Activated naive CD4-positive, alpha-beta T cell treated with anti-CD3 and anti-CD28 coated beads for 36 hours (primary cell): ENCODE results near the gene CFAP46. TPM values are rescaled to one million over a fixed set of nuclear protein-coding genes. Genes with fewer than 3 reads are reported as not detected.
"Not testable (repeated sequence)": the region's sequence is repeated elsewhere in the genome, so short reads cannot be mapped to it uniquely, and the experiment has no call there.

Experiments
- CTCF ChIA-PET: fragments of 350-600 bp; sonication (Branson Sonifier 250); formaldehyde crosslinking; loops from one replicate; lab custom pipeline; 2021; ENCODE audit warnings: antibody characterized with exemption; lab: Charles Lee
- DNase-seq: peaks from one replicate; pipeline ENCODE4 v3.0.0-alpha.2; 2020
- H3K27ac Mint-ChIP-seq: one replicate; pipeline ENCODE4 v1.8.0; 2021; ENCODE audit warnings: mild to moderate bottlenecking, mixed read lengths
- H3K27me3 Mint-ChIP-seq: one replicate; pipeline ENCODE4 v1.8.0; 2021; ENCODE audit warnings: low read depth, mixed read lengths
- H3K36me3 Mint-ChIP-seq: one replicate; pipeline ENCODE4 v1.8.0; 2021; ENCODE audit warnings: low read depth, mixed read lengths
- H3K4me1 Mint-ChIP-seq: one replicate; pipeline ENCODE4 v1.8.0; 2021; ENCODE audit warnings: low read depth, mixed read lengths
- H3K4me3 Mint-ChIP-seq: one replicate; pipeline ENCODE4 v1.8.0; 2021; ENCODE audit warnings: mild to moderate bottlenecking, moderate library complexity, mixed read lengths
- H3K9me3 Mint-ChIP-seq: one replicate; pipeline ENCODE4 v1.8.0; 2021; ENCODE audit warnings: mixed read lengths
- intact Hi-C: fragments of 100-400 bp; cut with micrococcal nuclease; formaldehyde crosslinking; loops from one replicate; pipeline ENCODE4 v1.15.1; 2023
- total RNA-seq, 2 experiments: library from RNA; stranded (reverse); gene quantifications; one replicate each; pipeline ENCODE4 v1.2.3, GENCODE V29; 2021

CFAP46 gene
- total RNA-seq, 2 experiments from 2014 or later = not detected

GRCh38 chr10:132925071-132925561 lies 17.3 kb downstream of the CFAP46 start:
- no peaks in the 10 kb centered on the region for H3K36me3 Mint-ChIP-seq
- H3K4me1 Mint-ChIP-seq = peaks cover 8% of the 10 kb centered on the region
- CTCF ChIA-PET = no interaction called here
- no peak overlapping the region for H3K27ac Mint-ChIP-seq
- peaks cover under 1% of the 10 kb centered on the region for H3K9me3 Mint-ChIP-seq
- DNase-seq = no peak
- no peak overlapping the region for H3K4me3 Mint-ChIP-seq
- H3K27me3 Mint-ChIP-seq = no peaks in the 10 kb centered on the region
- intact Hi-C loops = no loop called here

GRCh38 chr10:132924046-132924952 lies 18.1 kb downstream of the CFAP46 start:
- Mint-ChIP-seq H3K36me3 (no peaks in the 10 kb centered on the region), H3K9me3 (no peaks in the 10 kb centered on the region), H3K27ac (no peak overlapping the region), H3K4me3 (no peak overlapping the region), H3K4me1 (peaks cover 1% of the 10 kb centered on the region), H3K27me3 (no peaks in the 10 kb centered on the region)
- no peak for DNase-seq
- CTCF ChIA-PET = no interaction called here
- intact Hi-C loops = no loop called here

- H3K4me1 Mint-ChIP-seq, intact Hi-C loops, DNase-seq, CTCF ChIA-PET, H3K36me3 Mint-ChIP-seq, H3K4me3 Mint-ChIP-seq, H3K27ac Mint-ChIP-seq, H3K27me3 Mint-ChIP-seq, H3K9me3 Mint-ChIP-seq: not testable (repeated sequence)
Observed at GRCh38 chr10:132923384-132923783, 19.0 kb downstream of the CFAP46 start.

- Mint-ChIP-seq H3K9me3 (no peaks in the 10 kb centered on the region), H3K27ac (no peak overlapping the region), H3K27me3 (no peaks in the 10 kb centered on the region), H3K4me3 (no peak overlapping the region), H3K36me3 (no peaks in the 10 kb centered on the region), H3K4me1 (no peaks in the 10 kb centered on the region)
- CTCF ChIA-PET = no interaction called here
- no peak for DNase-seq
- intact Hi-C loops = no loop called here
Observed at GRCh38 chr10:132922872-132923271, 19.5 kb downstream of the CFAP46 start.

- H3K4me3 Mint-ChIP-seq = no peak overlapping the region
- H3K36me3 Mint-ChIP-seq = no peaks in the 10 kb centered on the region
Observed at GRCh38 chr10:132921818-132922807, 20.3 kb downstream of the CFAP46 start.

GRCh38 chr10:132921086-132921485 lies 21.3 kb downstream of the CFAP46 start:
- CTCF ChIA-PET = no interaction called here
- no peak for DNase-seq
- Mint-ChIP-seq H3K27ac (no peak overlapping the region), H3K9me3 (no peaks in the 10 kb centered on the region), H3K4me3 (no peak overlapping the region), H3K36me3 (no peaks in the 10 kb centered on the region), H3K27me3 (no peaks in the 10 kb centered on the region), H3K4me1 (no peaks in the 10 kb centered on the region)
- intact Hi-C loops = no loop called here

More at GRCh38 chr10:132921818-132922807, 20.3 kb downstream of the CFAP46 start:
- intact Hi-C loops = no loop called here
- H3K4me1 Mint-ChIP-seq = no peaks in the 10 kb centered on the region
- CTCF ChIA-PET = no interaction called here
- H3K9me3 Mint-ChIP-seq = no peaks in the 10 kb centered on the region
- H3K27me3 Mint-ChIP-seq = no peaks in the 10 kb centered on the region
- no peak overlapping the region for H3K27ac Mint-ChIP-seq
- DNase-seq = no peak

GRCh38 chr10:132920101-132920925 lies 22.1 kb downstream of the CFAP46 start:
- Mint-ChIP-seq H3K9me3 (no peaks in the 10 kb centered on the region), H3K36me3 (no peaks in the 10 kb centered on the region), H3K27ac (no peak overlapping the region), H3K27me3 (no peaks in the 10 kb centered on the region), H3K4me3 (no peak overlapping the region), H3K4me1 (no peaks in the 10 kb centered on the region)
- CTCF ChIA-PET = no interaction called here
- intact Hi-C loops = no loop called here
- no peak for DNase-seq

GRCh38 chr10:132919374-132920100 lies 22.8 kb downstream of the CFAP46 start:
- Mint-ChIP-seq H3K36me3 (no peaks in the 10 kb centered on the region), H3K9me3 (no peaks in the 10 kb centered on the region), H3K4me1 (no peaks in the 10 kb centered on the region), H3K27ac (no peak overlapping the region), H3K4me3 (no peak overlapping the region), H3K27me3 (no peaks in the 10 kb centered on the region)
- CTCF ChIA-PET = no interaction called here
- intact Hi-C loops = no loop called here
- no peak for DNase-seq

- Mint-ChIP-seq H3K27ac (no peak overlapping the region), H3K4me3 (no peak overlapping the region), H3K9me3 (no peaks in the 10 kb centered on the region), H3K36me3 (no peaks in the 10 kb centered on the region), H3K4me1 (no peaks in the 10 kb centered on the region), H3K27me3 (no peaks in the 10 kb centered on the region)
- CTCF ChIA-PET = no interaction called here
- intact Hi-C loops = no loop called here
- DNase-seq = no peak
Observed at GRCh38 chr10:132918617-132919373, 23.6 kb downstream of the CFAP46 start.

- Mint-ChIP-seq H3K9me3 (no peaks in the 10 kb centered on the region), H3K4me1 (no peaks in the 10 kb centered on the region), H3K27me3 (no peaks in the 10 kb centered on the region), H3K27ac (no peak overlapping the region), H3K4me3 (no peak overlapping the region), H3K36me3 (no peaks in the 10 kb centered on the region)
- intact Hi-C loops = no loop called here
- no peak for DNase-seq
- CTCF ChIA-PET = no interaction called here
Observed at GRCh38 chr10:132918264-132918616, 24.1 kb downstream of the CFAP46 start.
